Osteocyte (in vitro differentiated cells): ENCODE data around the gene CCDC106. TPM values are rescaled to one million over a fixed set of nuclear protein-coding genes. Genes with fewer than 3 reads are reported as not detected.

Experiments
- DNase-seq: peaks from one replicate; pipeline ENCODE4 v3.0.0; 2021; ENCODE audit warnings: mixed read lengths; ENCODE audit not compliant: unreplicated experiment; ENCODE audit errors: extremely low spot score
- H3K27ac Mint-ChIP-seq: one replicate; pipeline ENCODE4 v1.8.0; 2021; ENCODE audit warnings: mild to moderate bottlenecking, mixed read lengths; ENCODE audit not compliant: unreplicated experiment
- H3K27me3 Mint-ChIP-seq: one replicate; pipeline ENCODE4 v1.8.0; 2021; ENCODE audit warnings: mixed read lengths; ENCODE audit not compliant: unreplicated experiment
- H3K36me3 Mint-ChIP-seq: one replicate; pipeline ENCODE4 v1.8.0; 2021; ENCODE audit warnings: mixed read lengths; ENCODE audit not compliant: unreplicated experiment
- H3K4me1 Mint-ChIP-seq: one replicate; pipeline ENCODE4 v1.8.0; 2021; ENCODE audit warnings: mixed read lengths; ENCODE audit not compliant: unreplicated experiment
- H3K4me3 Mint-ChIP-seq: one replicate; pipeline ENCODE4 v1.8.0; 2021; ENCODE audit warnings: mild to moderate bottlenecking, moderate library complexity, mixed read lengths; ENCODE audit not compliant: unreplicated experiment
- H3K9me3 Mint-ChIP-seq: one replicate; pipeline ENCODE4 v1.8.0; 2021; ENCODE audit warnings: mixed read lengths; ENCODE audit not compliant: unreplicated experiment
- total RNA-seq: library from RNA; stranded (reverse); gene quantifications from 2 replicates; pipeline ENCODE4 v1.2.1, GENCODE V29; 2021
- TF ChIP-seq, protein P1 (sequence below): fragments of 200-600 bp; sonication (generic); IDR thresholded peaks from 2 replicates; pipeline ENCODE4 v1.5.0; 2021; ENCODE audit warnings: antibody characterized with exemption, mild to moderate bottlenecking, moderate library complexity

The CCDC106 gene
- total RNA-seq, 1 donor from 2014 or later, result 25.9 TPM

DNA sequence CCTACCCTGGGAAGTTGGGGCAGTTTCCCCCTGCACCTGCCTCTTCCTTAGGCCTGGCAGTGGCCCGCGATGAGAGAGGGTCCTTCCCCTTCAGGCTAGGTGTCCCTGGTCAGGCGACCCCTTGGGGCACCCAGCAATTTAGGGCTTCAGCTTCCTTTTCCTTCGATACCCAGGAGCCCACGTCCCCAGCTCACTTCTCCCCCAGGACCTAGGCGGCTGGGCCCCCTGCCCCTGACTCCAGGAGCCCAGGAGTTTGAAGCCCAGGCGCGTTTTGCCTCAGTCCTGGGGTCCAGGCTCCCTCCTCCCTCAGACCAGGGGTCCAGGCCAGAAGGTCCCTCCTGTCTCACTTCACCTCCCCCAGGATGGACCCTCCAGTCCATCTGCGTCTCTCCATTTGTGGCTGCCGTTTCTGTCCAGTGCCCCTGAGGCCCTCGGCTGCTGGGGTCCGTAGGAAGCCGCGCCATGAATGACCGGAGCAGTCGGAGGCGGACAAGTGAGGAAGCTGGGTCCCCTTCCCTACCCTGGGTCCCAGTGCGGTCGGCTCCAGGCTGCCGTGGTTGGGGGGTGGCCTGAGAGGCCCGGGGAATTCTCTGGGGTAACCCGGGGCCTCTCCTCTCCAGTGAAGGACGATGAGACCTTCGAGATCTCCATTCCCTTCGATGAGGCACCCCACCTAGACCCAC is 714 bp downstream of the CCDC106 start:
- Mint-ChIP-seq H3K27me3 (no peaks in the 10 kb centered on the region), H3K27ac (peak overlapping the region; percentile 66), H3K36me3 (peaks cover 14% of the 10 kb centered on the region), H3K4me1 (peaks cover 44% of the 10 kb centered on the region), H3K4me3 (peak overlapping the region; percentile 79), H3K9me3 (no peaks in the 10 kb centered on the region)
- TF ChIP-seq, protein P1, sequence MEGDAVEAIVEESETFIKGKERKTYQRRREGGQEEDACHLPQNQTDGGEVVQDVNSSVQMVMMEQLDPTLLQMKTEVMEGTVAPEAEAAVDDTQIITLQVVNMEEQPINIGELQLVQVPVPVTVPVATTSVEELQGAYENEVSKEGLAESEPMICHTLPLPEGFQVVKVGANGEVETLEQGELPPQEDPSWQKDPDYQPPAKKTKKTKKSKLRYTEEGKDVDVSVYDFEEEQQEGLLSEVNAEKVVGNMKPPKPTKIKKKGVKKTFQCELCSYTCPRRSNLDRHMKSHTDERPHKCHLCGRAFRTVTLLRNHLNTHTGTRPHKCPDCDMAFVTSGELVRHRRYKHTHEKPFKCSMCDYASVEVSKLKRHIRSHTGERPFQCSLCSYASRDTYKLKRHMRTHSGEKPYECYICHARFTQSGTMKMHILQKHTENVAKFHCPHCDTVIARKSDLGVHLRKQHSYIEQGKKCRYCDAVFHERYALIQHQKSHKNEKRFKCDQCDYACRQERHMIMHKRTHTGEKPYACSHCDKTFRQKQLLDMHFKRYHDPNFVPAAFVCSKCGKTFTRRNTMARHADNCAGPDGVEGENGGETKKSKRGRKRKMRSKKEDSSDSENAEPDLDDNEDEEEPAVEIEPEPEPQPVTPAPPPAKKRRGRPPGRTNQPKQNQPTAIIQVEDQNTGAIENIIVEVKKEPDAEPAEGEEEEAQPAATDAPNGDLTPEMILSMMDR, result no peak
- no peak for DNase-seq

DNA sequence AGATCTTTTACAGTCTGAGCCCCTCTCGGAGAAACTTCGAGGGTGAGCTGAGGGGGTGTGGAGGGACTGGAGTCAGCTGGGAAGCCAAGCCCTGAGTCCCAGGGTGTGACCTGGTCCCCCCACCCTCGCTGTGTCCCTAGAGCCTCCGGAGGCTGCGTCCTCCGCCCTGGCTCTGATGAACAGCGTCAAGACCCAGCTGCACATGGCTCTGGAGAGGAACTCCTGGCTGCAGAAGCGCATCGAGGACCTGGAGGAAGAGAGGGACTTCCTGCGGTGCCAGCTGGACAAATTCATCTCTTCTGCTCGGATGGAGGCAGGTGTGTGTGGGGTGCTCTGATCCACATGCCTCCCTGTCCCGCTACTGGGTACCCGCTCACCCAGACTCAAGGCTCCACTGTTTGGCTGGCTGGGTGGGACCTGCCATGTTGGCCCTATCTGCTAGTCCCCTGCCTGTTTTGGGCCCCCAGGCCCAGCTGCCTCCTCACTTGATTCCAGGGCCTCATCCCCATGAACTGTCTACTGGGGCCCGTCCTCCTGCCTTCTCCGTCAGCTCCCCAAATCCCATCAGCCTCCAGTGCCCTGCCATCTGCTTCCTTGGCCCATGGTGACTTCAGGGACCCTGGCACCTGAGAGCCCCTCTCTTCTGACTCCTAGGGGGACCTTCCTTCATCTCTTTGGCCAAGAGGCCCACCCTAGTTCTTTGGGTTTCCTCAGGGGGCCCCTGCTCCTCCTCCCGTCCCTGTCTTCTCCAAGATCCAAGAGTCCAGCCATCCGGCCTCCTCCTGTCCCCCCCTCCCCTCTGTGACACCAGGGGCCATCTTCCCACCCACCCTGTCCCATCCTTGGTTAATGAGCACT is 1.5 kb downstream of the CCDC106 start:
- no peak for DNase-seq
- Mint-ChIP-seq H3K36me3 (peaks cover 14% of the 10 kb centered on the region), H3K9me3 (no peaks in the 10 kb centered on the region), H3K27me3 (no peaks in the 10 kb centered on the region), H3K4me1 (peaks cover 38% of the 10 kb centered on the region), H3K27ac (peak overlapping the region; percentile 66), H3K4me3 (peak overlapping the region; percentile 79)
- TF ChIP-seq, protein P1, result no peak

- peaks cover 37% of the 10 kb centered on the region for H3K4me1 Mint-ChIP-seq
- H3K36me3 Mint-ChIP-seq, result peaks cover 13% of the 10 kb centered on the region
- no peak for DNase-seq
- TF ChIP-seq, protein P1, result no peak
- peak overlapping the region; percentile 66 for H3K27ac Mint-ChIP-seq
- no peaks in the 10 kb centered on the region for H3K27me3 Mint-ChIP-seq
- H3K9me3 Mint-ChIP-seq, result no peaks in the 10 kb centered on the region
- H3K4me3 Mint-ChIP-seq, result peak overlapping the region; percentile 50
Measured at GRCh38 chr19:55650126-55650557, 2.1 kb downstream of the CCDC106 start.

DNA sequence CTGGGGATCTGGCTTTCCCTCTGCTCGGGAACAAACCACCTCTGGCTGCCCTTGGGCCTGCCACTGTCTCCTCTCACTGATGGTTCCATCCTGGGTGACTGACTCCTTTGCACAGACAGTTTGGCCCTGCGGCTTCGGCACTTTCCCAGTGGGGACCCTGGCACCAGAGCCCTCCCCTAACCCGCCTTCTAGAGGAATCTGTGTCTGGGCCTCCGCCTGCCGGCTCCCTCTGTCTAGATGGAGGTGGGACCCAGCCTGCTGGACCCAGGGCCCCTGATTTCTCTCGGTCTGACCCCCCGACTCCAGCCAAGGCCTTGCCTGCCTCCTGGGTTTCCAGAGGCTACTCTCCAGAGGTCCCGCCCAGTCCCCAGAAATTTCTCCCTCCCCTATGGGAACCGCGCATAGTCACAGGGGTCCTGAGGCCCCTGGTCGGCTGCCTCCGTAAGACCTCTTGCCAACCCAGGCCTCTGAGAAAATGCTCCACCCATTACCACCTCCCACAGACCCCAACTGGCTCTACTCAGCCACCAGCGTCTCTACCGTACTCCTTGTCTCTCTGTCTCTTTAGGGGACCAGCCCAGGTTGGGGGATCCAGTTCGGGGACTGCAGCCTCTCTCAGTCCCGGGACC is 2.7 kb downstream of the CCDC106 start:
- Mint-ChIP-seq H3K27me3 (no peaks in the 10 kb centered on the region), H3K4me3 (peak overlapping the region; percentile 50), H3K36me3 (peaks cover 12% of the 10 kb centered on the region), H3K9me3 (no peaks in the 10 kb centered on the region), H3K27ac (peak overlapping the region; percentile 18), H3K4me1 (peaks cover 33% of the 10 kb centered on the region)
- TF ChIP-seq, protein P1, result no peak
- no peak for DNase-seq
